ENCODE results near the gene LBH. TPM values are rescaled to one million over a fixed set of nuclear protein-coding genes. Genes with fewer than 3 reads are reported as not detected.

Gene LBH
- total RNA-seq, 6 experiments from 2014 or later = 24.4 to 99.2 (median 92.8) TPM

DNA sequence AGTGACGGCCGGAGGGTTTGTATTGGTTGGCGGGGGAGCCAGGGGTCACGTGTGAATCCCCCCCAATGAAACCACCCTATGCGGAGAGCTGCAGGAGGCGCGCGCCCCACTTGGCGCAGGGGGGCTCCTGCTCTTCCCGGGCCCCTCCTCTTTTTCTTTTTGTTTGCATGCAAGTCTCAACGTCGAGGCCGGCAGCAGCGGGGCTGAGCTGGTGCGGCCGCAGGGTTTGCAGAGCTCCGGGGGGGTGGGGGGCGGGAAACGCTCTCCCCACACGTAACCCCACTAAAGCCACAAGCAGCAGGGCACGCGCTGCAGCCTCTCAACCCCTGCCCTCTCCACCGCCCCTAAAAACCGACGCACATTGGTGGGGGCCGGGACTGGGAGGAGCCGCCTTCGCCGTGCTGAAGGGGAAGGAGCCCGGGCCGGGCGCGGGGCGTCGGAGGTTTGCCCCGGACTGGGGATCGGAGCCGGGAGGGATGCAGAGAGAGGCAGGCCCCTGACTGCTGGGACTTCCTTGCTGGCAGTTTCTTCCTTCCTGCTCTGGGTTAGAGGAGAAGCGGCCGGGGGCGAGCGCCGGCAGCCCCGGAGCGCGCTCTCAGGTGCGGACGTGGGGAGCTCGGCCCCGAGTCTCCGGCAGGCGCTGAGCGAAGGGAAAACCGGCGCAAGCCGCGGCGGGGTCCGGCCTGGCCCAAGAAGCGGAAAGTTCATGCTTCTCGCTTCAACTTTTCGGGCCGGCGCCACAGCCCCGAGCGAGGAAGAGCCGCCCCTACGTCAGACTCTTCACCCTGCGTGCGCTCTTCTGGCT lies 864 bp downstream of the LBH start:
- no peak for DNase-seq

DNA sequence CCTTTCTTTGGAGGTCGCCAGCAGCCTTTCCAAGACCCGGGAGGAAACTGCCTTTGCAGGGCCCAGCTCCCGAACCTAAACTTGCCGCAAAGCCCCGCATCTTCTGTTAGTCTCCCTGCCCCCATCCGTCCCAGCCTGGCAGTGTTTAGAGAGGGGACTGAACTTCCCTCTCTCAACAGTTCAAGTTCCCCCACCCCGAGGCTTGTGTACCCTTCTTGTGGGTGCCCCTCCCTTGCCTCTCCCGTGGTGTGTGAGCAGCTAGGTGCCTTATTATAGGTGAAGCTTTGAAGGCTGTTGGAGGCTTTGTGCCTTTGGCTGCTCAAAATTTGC lies 1.4 kb downstream of the LBH start:
- TF ChIP-seq, protein P1, sequence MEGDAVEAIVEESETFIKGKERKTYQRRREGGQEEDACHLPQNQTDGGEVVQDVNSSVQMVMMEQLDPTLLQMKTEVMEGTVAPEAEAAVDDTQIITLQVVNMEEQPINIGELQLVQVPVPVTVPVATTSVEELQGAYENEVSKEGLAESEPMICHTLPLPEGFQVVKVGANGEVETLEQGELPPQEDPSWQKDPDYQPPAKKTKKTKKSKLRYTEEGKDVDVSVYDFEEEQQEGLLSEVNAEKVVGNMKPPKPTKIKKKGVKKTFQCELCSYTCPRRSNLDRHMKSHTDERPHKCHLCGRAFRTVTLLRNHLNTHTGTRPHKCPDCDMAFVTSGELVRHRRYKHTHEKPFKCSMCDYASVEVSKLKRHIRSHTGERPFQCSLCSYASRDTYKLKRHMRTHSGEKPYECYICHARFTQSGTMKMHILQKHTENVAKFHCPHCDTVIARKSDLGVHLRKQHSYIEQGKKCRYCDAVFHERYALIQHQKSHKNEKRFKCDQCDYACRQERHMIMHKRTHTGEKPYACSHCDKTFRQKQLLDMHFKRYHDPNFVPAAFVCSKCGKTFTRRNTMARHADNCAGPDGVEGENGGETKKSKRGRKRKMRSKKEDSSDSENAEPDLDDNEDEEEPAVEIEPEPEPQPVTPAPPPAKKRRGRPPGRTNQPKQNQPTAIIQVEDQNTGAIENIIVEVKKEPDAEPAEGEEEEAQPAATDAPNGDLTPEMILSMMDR (IDR thresholded peaks at IDR 0.05) = no peak
- H3K27me3 Mint-ChIP-seq (ENCODE audit: insufficient read depth) = peaks cover 13% of the 10 kb centered on the region; the same call in 1 of the 2 replicates
- H3K4me3 Mint-ChIP-seq = peak overlapping the region; percentile 89
- H3K27ac Mint-ChIP-seq = peak overlapping the region; percentile 56
- peaks cover 50% of the 10 kb centered on the region for H3K4me1 Mint-ChIP-seq (ENCODE audit: low read depth)
- peaks cover 8% of the 10 kb centered on the region; the same call in 1 of the 2 replicates for H3K36me3 Mint-ChIP-seq (ENCODE audit: low read depth)
- DNase-seq = no peak
- H3K9me3 Mint-ChIP-seq = no peaks in the 10 kb centered on the region

More for the DNA sequence above, 864 bp downstream of the LBH start:
- Mint-ChIP-seq H3K4me3 (peak overlapping the region; percentile 89), H3K27ac (peak overlapping the region; percentile 56), H3K27me3 (ENCODE audit: insufficient read depth) (peaks cover 14% of the 10 kb centered on the region; the same call in 1 of the 2 replicates), H3K36me3 (ENCODE audit: low read depth) (peaks cover 8% of the 10 kb centered on the region; the same call in 1 of the 2 replicates), H3K4me1 (ENCODE audit: low read depth) (peaks cover 44% of the 10 kb centered on the region), H3K9me3 (no peaks in the 10 kb centered on the region)
- TF ChIP-seq, protein P1 (IDR thresholded peaks at IDR 0.05) = no peak

DNA sequence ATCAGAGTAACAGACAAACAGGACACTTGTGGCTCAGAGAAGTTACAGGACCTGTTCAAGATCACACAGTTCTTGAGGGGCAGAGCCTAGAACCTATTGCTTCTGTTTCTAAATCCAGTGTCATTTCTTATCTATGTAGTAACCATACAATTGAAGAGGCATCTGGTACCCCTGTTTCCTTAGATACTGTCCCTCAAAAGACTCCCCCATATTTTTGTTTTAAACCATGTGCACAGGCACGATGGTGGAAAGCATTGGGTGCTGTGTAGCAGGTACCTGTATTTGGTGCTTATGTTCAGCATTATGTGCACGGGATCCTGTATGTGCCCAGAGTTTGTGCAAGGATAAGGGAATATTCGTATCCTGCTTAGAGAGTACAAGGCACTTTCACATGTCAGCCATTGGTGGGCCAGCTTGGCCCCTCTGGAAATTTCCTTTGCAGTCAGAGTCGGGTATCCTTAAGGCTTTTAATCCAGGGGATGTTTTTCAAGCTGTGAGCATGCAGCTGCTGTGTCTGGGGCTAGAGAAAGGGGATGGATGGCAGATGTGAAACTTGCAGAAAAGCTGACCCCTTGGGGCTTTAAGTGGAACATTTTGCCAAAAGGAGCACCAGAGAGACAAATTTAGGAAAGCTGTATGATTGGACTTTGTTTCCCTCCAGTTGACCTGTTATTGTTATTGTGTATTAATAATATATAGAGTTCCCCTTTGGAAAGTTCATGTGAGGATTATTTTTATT lies 2.1 kb downstream of the LBH start:
- Mint-ChIP-seq H3K27me3 (ENCODE audit: insufficient read depth) (peaks cover 13% of the 10 kb centered on the region; the same call in 1 of the 2 replicates), H3K36me3 (ENCODE audit: low read depth) (peaks cover 8% of the 10 kb centered on the region; the same call in 1 of the 2 replicates), H3K27ac (no peak overlapping the region), H3K4me3 (peak overlapping the region; percentile 89), H3K9me3 (no peaks in the 10 kb centered on the region), H3K4me1 (ENCODE audit: low read depth) (peaks cover 56% of the 10 kb centered on the region)
- TF ChIP-seq, protein P1 (IDR thresholded peaks at IDR 0.05) = peak; percentile 14; the same call in 1 of the 2 replicates
- DNase-seq = no peak

DNA sequence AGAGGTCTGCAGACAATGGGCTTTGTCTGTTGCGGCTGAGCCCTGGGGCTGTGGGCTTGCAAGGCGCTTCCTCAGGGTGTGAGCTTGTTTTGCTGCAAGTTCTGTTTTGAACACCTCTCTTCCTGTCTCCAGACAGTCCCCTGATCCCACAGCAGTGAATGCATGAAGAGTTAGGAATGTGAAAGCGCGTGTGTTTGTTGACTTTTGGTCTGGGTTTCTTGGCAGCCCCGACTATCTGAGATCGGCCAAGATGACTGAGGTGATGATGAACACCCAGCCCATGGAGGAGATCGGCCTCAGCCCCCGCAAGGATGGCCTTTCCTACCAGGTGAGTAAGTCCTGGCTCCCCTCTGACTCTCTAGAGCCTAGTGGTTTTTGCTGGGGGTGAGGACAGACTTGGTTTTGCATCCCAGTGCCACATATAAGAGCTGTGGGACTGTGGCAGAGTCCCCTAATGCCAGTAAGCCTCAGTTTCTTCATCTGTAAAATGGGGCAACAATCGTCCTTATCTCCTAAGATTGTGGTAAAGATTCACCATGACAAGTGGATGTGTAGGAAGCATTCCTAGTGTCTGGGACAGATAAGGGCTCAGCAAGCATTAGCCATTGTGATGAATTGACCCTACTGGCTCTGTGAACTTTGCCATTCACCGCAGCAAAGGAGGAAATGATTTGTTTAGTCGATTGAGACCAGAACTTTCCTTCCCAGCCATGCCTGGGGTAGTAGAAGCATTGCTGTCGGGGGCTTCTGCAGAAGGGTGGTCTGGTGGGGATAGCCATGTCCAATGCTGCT lies 3.0 kb downstream of the LBH start:
- Mint-ChIP-seq H3K27ac (peak overlapping the region; percentile 26; the same call in 1 of the 2 replicates), H3K4me3 (peak overlapping the region; percentile 89), H3K36me3 (ENCODE audit: low read depth) (peaks cover 13% of the 10 kb centered on the region), H3K27me3 (ENCODE audit: insufficient read depth) (peaks cover 13% of the 10 kb centered on the region; the same call in 1 of the 2 replicates), H3K9me3 (no peaks in the 10 kb centered on the region), H3K4me1 (ENCODE audit: low read depth) (peaks cover 63% of the 10 kb centered on the region)
- TF ChIP-seq, protein P1 (IDR thresholded peaks at IDR 0.05) = no peak
- peak; percentile 83 for DNase-seq
